ENCODE measurements around the gene CTCF.

The CTCF gene

DNA sequence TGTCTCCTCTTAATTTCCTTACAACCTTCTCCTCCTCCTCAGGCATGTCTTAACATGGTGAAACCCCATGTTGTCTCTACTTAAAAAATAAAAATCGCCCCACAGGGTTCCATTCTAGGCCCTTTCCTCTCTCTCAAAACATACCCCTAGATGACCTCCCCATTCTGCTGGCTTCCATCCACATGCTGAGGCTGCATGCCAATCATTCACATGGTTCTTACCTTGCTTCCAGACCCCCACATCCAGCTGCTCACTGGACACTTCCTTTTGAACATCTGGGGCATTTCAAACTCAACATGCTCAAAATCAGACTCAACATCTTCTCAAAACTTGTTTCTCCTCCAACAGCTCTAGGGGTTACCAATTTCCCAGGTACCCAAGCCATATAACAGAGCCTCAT lies 12.4 kb upstream of the CTCF start:
- DNase-seq, result no peak

DNA sequence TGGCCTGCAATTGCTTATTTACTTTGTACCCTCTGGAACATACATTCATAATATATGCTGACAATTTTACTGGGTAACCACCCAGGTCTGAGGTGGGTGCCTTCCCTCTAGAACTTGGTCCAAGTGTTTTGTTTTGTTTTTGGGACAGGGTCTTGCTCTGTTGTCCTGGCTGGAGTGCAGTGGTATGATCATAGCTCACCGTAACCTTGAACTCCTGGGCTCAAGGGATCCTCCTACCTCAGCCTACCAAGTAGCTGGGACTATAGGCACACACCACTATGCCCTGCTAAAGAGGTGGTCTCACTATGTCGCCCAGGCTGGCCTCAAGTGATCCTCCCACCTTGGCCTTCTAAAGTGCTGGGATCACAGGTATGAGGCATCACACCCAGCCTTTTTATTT lies 11.2 kb upstream of the CTCF start:
- DNase-seq, result no peak

DNA sequence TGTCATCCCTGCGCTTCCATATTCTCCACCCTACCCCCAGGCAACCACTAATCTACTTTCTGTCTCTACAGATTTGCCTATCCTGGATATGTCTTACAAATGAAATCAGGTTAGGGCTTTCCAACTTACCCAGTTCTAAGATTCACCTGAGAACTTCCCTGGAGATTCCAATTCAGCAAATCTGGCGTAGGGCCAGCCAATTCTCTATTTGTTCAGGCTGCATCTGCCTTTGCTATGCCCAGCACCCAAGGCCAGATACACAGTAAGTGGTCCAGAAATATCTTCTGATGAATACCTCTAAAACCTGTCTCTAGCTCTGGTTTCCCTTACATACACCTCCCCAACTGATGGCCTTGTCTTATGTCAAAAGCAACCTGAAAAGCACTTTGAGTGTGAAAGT lies 10.4 kb upstream of the CTCF start:
- DNase-seq, result peak; percentile 18

DNA sequence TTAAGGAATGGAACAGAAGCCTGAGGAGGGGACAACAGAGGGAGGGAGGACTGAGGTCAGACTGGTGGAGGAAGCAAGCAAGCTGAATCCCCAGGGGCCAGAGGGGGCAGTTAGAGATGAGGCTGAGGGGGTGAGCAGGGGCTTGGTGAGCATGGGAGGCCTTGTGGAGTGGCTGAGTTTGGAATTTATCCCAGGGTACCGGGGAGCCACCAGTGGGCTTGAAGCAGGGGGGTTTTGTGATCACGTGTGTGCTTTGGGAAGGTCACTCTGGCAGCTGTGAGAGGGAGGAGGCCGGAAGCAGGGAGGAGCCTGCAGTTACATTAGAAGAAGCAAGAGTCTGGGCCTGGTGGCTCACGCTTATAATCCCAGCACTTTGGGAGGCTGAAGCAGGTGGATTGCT lies 9.8 kb upstream of the CTCF start:
- no peak for DNase-seq

DNA sequence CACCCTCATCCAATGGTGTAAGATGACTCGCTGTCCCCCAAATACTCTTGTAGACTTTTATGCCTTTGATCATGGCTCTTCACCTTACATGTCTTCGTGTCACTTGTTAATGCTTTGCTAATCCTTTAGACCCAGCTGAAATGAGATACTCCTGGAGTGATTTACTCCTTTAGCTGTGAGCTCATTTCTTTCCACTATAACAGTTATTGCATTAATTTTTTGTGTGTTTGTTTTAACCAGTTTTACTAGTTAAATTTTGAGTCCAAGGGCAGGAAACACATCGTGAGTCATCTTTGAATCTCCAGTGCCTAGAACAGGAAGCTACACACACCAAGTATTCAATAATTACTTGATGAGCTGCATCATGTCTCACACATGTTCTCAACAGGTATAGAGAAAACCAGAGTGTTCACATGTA lies 6.5 kb upstream of the CTCF start:
- no peak for DNase-seq

DNA sequence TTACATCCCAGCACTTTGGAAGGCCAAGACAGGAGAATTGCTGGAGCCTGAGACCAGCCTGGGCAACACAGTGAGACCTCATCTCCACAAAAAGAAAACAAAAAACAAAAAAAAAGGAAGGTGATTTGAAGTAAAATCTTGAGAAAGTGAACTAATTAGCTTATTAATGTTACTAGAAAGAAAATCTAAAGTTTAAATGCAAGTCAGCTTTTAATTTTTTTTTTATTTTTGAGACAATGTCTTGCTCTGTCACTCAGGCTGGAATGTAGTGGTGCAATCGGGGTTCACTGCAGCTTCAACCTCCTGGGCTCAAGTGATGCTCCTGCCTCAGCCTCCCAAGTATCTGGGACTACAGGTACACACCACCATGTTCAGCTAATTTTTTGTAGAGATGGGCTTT lies 3.5 kb upstream of the CTCF start:
- DNase-seq, result no peak

DNA sequence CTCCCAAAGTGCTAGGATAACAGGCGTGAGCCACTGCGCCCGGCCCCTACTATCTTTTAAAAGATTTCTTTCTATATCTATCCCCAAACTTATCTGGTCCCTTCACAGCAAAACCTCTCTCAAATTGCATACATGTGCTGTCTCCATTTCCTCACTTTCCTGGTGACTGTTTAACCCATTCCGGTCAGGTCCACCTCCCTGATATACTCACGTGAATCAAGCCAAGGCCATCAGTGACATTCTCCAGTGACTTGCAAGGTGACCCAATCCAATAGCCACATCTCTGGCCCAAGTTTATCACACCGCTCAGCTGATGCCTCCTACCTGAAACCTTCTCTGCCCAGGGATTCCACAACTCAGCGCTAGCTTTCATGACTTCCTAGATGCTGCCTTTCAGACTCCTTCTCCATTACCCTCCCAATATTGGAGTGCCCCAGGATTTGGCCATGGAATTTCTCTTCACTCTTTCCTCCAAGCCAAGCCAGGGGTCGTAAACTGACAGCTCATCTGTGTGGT lies 1.4 kb upstream of the CTCF start:
- DNase-seq, result no peak

DNA sequence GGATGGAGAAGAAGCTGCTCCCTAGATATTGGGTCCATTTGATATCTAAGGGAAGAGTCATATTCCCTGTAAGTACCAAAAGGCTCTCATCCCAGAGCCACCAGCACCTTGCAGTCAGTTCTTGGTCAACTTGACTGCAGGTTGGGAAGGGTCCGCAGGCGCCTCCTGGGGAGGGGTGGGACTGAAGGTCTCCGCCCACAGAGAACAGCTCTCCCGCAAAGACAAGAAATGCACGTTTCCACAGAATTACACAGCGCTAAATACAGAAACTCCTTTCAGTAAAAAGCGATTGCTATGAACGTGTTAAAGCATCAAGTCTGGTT lies 864 bp upstream of the CTCF start:
- no peak for DNase-seq

DNA sequence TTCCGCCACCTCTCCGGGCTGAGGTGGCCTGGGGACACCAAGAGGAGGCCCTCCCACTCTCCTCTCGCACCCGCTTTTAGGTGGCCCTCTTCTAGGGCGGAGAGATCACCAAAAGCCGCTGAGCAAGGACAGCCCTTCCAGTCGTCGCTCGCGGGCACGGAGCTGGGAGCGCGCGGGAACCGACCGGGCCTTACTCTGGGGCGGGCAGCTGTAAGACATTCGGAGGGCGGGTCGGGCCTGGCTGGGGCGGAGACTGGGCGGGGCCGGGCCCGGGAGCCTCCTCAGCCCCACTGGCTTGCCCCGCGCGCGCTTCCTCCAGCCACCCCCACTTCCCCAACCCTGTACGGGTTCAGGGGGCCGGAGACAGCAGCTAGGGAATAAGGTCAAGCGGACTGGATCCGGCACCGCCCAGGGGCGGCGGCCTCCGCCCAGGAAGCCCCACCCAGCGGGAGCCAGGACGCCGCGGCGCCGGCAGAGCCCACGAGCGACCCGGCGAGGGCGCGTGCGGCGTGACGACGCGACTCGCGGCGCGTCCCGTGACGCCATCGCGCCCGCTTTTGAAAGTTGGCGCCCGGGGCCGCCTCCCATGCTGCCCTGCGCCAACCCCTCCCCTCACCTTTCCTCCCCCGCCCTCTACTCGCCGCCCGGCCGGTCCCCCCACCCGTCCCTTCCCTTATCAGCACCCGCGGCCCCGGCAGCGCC lies 351 bp upstream of the CTCF start:
- DNase-seq, result peak; percentile 91

DNA sequence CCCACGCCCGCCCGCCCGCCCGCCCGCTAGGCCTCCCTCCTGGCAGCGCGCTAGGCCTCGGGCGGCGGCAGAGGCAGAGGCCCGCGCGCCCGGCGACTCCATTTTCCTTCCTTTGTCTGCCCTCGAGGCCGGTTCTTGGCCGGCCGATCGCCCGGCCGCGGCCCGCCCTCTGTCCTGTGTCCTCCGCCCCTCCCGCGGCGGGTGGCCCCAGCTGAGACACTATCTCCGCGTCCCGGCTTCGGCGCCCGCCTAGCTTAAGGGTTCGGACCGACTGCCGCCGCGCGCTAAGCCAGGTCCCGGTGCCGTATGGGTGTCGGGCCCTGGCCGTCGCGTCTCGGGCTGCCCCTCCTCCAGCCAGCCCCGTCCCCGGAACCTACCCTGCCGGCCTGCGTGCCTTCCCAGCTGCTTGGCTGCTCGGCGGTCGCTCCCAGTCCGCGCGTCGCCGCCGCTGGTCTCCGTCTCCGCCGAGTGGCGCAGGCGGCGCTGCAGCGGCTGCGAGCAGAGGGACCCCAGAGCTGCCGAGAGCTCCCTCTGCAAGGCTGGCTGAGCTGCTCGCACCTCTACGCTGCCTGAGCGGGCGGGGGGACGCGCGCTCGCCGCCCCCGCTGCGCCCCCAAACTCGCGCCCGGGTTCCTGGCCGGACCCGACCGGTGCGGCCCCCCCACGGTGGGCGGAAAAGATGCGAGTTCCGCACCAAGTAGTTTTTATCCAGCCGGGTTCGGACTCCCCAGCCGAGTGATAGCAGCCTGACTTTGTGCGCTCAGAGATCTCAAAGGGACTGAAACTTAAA lies 787 bp downstream of the CTCF start:
- peak; percentile 24 for DNase-seq

DNA sequence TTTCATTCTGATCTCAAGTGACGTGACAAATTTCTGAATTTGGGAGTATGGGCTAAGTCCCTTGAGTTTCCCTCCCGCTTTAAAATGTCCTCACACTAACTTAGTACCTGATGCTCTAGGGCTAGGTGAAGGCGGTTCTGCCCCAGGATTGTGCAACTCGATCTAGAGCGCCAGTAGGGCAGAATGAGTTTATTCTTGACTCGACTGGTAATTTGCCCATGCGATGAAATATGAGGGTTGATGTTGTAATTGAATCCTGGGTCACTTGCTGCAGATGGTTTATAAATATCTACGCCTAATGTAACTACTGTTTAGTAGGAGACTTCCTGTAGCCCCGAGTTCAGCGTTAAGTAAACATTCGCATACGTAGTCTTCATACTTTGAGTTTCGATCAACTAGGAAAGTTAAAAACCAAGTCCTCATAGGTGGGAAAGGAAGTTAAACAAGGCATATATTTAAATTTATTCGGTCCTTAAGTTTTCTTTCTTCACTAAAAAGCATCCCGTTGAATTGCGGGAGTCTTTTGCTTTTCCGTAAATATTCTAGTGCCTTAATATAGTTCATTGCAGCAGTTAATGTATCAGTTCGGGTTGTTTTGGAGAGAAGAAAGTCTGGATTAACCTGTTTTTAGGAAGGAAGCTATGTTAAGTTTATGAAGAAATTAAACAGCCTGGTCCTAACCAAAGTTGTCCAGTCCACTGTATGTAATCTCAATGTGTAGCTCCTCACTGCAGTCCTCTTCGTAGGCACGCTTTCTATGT lies 1.6 kb downstream of the CTCF start:
- peak; percentile 7 for DNase-seq

DNA sequence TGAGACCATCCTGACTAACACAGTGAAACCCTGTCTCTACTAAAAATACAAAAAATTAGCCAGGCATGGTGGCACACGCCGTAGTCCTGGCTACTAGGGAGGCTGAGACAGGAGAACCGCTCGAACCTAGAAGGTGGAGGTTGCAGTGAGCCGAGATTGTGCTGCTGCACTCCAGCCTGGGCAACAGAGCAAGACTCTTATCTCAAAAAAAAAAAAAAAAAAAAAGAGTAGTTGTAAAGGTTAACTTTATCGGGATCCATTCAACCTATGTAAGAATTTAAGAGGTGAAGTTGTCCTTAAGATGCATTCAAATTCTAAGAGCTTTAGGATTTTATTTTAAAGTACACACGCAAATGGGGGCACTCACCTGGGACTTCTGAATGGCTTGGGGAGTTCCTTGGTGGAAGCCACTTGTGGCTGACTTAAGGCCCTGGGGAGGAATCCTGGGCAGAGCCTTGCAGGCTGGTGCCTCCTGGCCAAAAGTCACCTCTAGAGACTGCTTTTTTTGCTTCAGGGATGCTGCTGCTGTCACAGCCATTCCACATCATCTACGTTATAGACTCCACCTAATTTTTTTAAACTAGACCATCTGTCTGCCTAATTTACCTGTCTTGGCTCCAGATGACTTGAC lies 3.3 kb downstream of the CTCF start:
- DNase-seq, result no peak

DNA sequence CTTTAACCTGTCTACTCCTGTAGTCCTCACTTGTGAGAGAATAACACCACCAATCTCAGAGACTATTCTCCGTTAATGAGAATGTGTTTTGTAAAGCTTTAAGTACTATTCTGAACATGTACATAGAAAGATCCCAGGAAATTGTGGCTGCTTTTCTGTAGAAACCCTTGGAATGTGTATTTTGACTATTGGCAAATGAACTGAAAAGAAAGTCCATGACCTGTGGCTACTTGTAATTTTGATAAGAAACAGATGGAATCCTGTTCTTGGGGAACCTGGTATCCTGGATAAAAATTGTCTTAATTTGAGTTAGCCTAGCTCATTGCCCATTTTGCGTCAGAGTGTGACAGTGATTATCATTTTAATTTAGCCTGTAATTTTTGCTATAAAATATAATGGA lies 9.1 kb downstream of the CTCF start:
- no peak for DNase-seq

DNA sequence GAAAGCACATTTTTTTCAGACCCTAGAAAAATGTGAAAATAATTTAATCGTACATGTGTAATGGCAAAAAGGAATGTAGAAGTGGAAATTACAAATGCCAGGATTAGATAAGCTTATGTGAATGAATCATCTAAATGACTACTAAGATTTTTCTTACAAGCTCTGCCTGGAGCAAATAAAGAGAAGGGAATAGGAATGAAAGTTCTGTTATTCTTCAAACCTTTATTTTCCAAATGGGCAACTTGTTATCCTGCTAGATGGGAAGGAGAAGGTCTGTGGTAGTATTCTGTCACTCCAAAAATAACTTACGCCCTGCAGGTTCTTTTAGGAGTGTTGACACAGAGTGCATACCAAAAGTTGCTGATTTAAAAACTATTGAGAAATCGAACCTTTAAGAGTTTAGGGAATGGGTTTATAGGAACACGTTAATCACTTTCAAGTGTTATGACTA lies 9.7 kb downstream of the CTCF start:
- DNase-seq, result no peak

DNA sequence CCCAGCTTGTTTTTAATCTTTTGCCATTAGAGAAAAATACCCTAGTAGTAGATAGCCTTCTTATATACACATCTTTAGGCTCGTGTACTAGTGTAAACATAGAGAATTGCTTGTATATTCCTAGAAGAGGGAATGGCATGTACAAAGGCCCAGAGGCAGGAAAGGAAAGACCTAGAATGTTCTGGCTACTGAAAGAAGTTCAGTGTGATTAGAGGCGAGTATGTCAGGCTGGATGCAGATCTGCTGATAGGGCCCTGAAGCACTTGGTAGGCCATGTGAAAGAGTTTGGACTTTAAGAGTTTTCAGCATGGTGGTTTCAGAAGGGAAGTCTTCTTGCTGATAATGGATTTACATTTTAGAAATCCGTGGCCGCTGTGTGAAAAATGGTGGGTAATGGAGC lies 17.4 kb downstream of the CTCF start:
- no peak for DNase-seq

DNA sequence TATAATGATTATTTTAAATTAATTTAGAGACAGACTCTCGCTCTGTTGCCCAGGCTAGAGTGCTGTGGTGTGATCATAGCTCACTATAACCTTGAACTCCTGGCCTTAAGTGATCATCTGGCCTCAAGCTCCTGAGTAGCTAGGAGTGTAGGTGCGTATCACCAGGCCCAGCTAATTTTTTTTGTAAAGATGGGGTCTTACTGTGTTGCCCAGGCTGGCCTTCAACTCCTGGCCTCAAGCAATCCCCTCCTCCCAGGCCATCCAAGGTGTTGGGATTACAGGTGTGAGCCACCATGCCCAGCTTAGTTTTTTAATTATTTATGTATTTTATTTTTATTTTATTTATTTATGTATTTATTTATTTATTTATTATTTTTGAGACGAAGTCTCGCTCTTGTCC lies 17.9 kb downstream of the CTCF start:
- DNase-seq, result no peak

DNA sequence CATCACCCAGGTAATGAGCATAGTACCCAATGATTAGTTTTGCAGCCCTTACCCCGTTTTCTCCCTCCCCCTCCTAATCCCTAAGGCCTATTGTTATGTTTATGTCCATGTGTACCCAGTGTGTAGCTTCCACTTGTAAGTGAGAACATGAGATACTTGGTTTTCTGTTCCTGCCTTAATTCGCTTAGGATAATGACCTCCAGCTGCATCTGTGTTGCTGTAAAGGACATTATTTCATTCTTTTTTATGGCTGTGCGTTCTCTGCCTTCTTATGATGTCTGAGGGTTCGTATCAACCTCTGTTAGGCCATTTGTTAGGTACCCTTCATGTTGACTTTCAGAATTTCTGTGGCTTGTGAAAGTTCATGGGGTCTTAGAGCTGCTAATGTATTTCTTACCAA lies 31.0 kb downstream of the CTCF start:
- DNase-seq, result no peak

DNA sequence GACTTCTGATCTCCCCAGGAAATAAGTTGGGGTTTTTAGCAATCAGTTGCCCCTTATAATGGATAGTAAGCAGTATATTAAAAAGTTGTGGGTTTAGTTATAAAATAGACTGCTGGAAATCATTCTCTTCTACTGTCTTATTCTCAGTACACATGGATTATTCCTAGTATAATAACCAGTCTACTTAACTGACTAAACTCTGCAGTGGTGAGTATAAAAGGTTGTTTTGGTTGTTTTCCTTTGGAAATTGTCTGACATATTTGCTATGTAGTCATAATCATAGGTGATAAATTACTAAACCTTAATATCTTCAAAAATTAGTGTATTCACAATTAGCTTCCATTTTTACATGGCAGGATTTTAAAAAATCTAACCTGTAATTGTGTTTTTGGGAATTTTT lies 31.4 kb downstream of the CTCF start:
- DNase-seq, result no peak

DNA sequence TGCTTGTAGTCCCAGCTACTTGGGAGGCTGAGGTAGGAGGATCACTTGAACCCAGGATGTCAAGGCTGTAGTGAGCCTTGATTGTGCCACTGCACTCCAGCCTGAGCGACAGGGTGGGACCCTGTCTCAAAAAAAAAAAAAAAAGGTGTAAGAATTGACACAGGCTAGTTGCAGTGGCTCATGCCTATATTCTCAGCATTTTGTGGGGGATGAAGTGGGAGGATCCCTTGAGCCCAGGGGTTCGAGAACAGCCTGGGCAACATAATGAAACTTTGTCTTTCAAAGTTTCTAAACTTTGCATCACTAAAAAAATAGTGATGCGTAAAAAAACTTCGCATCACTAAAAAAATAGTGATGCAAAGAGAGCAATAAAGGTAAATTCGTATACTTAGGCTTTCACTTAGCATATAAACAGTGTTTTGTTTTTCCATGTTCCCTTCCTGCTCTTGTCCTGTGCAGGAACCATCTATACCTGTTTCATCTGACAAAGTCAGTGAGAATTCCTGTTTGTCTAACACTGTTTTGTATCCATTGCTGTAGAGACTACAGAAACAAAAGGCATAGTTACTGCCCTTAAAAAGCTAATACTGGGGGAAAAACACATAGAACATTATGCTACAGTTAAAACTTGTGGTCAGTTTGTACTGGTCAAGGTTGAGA lies 32.1 kb downstream of the CTCF start:
- DNase-seq, result no peak

DNA sequence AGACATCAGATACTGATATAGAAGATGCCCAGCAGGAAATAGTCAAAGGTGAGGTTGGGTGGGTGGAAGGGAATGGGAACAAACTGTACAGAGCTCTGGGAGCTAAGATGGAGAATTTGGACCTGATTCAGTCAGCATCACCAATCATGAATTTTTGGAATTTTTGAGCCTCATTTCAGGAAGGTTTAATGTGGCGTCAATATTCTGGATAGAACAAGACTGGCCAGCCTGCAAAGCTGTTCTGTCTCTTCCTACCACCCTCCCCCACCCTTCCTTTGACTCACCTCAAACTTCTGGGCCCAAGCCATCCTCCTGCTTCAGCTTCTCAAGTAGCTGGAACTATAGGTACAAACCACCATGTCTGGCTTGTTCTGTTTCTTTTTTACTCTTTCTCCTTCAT lies 32.6 kb downstream of the CTCF start:
- DNase-seq, result no peak

DNA sequence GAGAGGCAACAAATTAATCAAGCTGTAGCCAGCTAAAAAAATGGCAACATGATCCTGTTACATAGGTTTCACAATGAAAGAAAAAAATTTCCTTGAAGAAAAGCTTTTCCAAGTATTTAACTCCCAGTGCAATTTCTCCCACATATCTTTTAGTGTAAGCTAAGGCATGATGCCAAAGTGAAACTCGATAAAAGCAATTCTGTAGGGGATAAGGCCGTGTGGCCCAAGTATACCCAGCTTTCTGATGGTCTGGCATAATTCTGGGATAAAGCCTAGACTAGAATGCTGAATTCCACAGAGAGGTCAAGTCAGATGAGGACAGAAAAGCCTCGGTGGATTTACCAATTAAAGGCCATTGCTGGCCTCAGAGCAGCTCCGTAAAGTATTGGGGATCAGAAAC lies 36.2 kb downstream of the CTCF start:
- DNase-seq, result no peak

DNA sequence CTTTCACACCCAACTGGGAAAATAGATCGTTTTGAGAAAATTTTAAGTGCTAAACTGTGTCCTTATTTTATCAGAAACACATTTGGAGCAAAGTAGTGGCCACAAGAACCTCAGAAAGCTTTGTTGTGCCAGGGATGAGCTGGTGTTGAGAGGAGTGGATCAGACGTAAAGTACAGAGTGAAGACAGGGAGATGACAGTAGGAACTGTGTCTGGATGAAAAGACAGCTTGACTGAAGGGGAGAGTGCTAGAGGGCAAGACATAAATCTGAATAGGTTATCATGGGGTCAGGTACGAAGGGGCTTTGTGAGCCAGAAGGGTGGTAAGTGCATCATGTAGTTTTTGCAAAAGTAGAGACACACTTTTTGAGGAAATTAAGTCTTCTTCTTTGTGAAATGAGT lies 43.3 kb downstream of the CTCF start:
- DNase-seq, result no peak

DNA sequence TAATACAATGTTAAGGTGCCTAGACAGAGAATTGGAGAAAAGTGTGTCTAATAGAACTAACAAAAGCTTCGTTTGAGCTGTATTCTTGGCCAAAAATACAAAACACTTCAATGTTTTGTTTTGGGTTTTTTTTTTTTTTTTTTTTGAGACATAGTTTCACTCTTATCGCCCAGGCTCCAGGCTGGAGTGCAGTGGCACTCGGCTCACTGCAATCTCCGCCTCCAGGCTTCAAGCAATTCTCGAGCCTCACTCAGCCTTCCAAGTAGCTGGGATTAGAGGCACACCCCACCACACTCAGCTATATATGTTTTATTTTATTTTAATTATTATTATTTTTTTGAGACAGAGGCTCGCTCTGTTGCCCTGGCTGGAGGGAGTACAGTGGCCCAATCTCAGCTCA lies 44.3 kb downstream of the CTCF start:
- no peak for DNase-seq

Measured in NCI-H345 (cell line).